Central memory CD8-positive, alpha-beta T cell (primary cell): ENCODE results near the gene NRXN3.

Source experiments
- ATAC-seq: fragments of 150-1000 bp; cut with Tn5 transposase; replicated peaks from 2 replicates; pipeline ENCODE4 v1.10.0; 2022; ENCODE audit warnings: mild to moderate bottlenecking, moderate FRiP score, moderate number of reproducible peaks; ENCODE audit not compliant: poor library complexity, severe bottlenecking; ENCODE audit errors: extremely low read depth
- DNase-seq, 2 donors: peaks; one replicate each; pipeline ENCODE4 v3.0.0; 2021; ENCODE audit warnings: low spot score in 2 of 2
- H3K27ac Mint-ChIP-seq: one replicate; pipeline ENCODE4 v1.8.0; 2022; ENCODE audit warnings: low read depth, mild to moderate bottlenecking, moderate library complexity, mixed read lengths
- H3K27me3 Mint-ChIP-seq: one replicate; pipeline ENCODE4 v1.8.0; 2022; ENCODE audit warnings: mixed read lengths
- H3K36me3 Mint-ChIP-seq: one replicate; pipeline ENCODE4 v1.8.0; 2022; ENCODE audit warnings: mild to moderate bottlenecking, moderate library complexity, mixed read lengths; ENCODE audit not compliant: insufficient read depth
- H3K4me1 Mint-ChIP-seq: one replicate; pipeline ENCODE4 v1.8.0; 2022; ENCODE audit warnings: mixed read lengths
- H3K4me3 Mint-ChIP-seq: one replicate; pipeline ENCODE4 v1.8.0; 2022; ENCODE audit warnings: mild to moderate bottlenecking, moderate library complexity, mixed read lengths
- H3K9me3 Mint-ChIP-seq: one replicate; pipeline ENCODE4 v1.8.0; 2022; ENCODE audit warnings: mixed read lengths

Gene NRXN3

DNA sequence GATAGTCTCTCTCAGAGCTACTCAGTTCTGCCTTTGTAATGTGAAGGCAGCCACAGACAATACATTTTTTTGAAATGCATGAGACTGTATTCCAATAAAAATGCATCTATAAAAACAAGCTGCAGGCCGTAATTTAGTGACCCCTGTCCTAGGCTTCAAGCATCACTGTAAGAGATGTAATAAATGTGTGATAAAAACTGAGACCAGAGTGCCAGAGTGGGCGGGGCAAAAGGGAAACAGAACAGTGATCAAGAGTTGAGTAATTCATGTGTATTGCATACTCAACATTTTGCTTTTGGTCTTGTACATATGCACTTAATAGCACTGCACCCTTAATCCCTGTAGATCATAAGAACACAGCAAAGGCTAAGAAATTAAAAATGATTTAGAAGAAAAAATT lies 1297.7 kb downstream of the NRXN3 start:
- Mint-ChIP-seq H3K4me3 (no peak overlapping the region), H3K27me3 (no peaks in the 10 kb centered on the region), H3K9me3 (peaks cover 10% of the 10 kb centered on the region), H3K36me3 (peaks cover under 1% of the 10 kb centered on the region), H3K4me1 (no peaks in the 10 kb centered on the region), H3K27ac (no peak overlapping the region)
- no peak for DNase-seq
- no peak for ATAC-seq

DNA sequence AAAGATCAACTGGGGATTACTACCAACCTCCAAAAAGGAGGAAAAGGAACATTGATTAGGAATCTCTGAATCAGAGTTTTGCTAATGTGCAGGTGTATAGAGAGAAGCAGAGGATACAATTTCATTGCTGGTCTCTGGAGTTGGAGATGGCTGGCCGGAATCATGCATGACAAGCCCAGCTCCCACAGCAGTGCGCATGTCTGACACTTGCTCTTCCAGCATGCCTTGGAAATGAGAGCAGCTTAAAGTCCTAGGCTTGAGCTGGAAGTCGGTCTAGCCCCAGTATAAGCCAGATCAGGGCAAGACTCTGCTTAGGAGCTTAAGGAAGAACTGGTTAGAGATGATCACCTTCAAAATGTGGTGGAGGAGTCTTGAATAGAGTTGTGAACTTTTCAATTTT lies 1298.3 kb downstream of the NRXN3 start:
- H3K27ac Mint-ChIP-seq: no peak overlapping the region
- DNase-seq (no peak), ATAC-seq (no peak)
- no peak overlapping the region for H3K4me3 Mint-ChIP-seq
- peaks cover 10% of the 10 kb centered on the region for H3K9me3 Mint-ChIP-seq
- no peaks in the 10 kb centered on the region for H3K27me3 Mint-ChIP-seq
- no peaks in the 10 kb centered on the region for H3K4me1 Mint-ChIP-seq
- H3K36me3 Mint-ChIP-seq: no peaks in the 10 kb centered on the region

DNA sequence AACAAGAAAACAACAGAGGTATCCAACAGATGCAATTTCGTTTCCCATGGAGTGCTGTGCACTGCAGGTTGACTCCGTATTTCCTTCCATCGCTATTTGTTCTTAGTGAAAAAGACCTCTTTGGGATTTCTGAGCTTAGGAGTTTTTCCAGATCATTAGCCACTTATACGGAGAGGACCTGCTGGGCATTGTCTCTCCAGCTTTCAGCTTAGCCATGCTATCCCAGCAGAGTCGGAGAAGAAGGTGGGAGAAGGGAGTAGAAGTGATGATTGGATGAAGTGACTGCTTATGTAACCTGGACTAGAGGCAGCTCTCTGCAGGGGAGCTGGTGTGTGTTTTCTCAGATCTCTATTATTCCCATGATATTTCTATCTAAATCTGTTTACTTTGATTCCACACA lies 1303.5 kb downstream of the NRXN3 start:
- Mint-ChIP-seq H3K9me3 (peaks cover 21% of the 10 kb centered on the region), H3K27me3 (no peaks in the 10 kb centered on the region), H3K4me3 (no peak overlapping the region), H3K4me1 (no peaks in the 10 kb centered on the region), H3K36me3 (no peaks in the 10 kb centered on the region), H3K27ac (no peak overlapping the region)
- no peak for ATAC-seq
- DNase-seq: no peak

DNA sequence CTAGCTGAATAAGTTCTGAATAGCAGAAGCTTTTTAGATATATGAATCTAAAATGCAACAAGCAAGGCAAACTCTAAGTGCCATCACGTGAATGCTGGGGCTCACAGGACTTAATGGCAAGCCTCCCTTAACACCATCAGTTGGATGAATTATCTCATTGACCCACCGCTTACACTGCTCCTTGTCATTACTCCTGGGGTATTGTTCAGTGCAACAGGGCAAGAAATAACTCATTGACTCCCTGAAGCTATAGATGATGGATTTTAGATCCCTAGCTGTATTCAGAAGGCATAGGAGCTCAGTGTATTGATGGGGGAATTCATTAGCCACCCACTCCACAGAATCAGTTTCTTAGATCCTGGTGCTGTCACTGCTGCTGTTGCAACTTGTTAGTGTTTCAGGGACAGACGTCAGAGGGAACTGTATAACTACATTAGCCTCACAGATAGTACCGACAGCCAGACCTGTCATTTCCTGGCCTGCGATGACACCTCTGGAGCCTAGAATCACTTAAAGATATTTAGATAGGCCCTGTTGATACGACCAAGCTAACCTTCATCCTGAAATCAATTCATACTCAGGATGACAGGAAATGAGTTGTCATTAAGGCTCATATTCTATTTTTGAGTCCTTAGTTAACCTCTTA lies 1305.8 kb downstream of the NRXN3 start:
- no peaks in the 10 kb centered on the region for H3K36me3 Mint-ChIP-seq
- peaks cover 21% of the 10 kb centered on the region for H3K9me3 Mint-ChIP-seq
- H3K27ac Mint-ChIP-seq: no peak overlapping the region
- no peak overlapping the region for H3K4me3 Mint-ChIP-seq
- ATAC-seq (no peak), DNase-seq (no peak)
- no peaks in the 10 kb centered on the region for H3K4me1 Mint-ChIP-seq
- no peaks in the 10 kb centered on the region for H3K27me3 Mint-ChIP-seq

DNA sequence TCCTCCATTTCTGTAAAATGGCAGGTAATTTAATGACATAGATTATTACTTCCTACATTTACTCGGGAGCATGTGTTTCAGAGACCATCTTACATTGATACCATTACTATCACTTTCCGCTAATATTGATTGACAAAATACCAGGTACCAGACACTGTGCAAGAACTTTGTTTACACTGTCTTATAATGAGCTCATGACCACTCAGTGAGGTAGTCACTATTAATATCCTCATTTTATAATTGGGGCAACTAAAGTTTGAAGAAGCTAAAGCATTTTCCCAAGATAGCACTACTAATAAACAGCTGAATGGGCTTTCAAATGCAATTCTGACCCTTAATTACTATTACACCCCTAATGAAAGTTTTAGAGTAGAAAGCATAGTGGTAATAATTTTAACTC lies 1306.4 kb downstream of the NRXN3 start:
- no peak for DNase-seq
- Mint-ChIP-seq H3K9me3 (peaks cover 25% of the 10 kb centered on the region), H3K27ac (no peak overlapping the region), H3K36me3 (no peaks in the 10 kb centered on the region), H3K4me3 (no peak overlapping the region), H3K4me1 (no peaks in the 10 kb centered on the region), H3K27me3 (no peaks in the 10 kb centered on the region)
- ATAC-seq: no peak

DNA sequence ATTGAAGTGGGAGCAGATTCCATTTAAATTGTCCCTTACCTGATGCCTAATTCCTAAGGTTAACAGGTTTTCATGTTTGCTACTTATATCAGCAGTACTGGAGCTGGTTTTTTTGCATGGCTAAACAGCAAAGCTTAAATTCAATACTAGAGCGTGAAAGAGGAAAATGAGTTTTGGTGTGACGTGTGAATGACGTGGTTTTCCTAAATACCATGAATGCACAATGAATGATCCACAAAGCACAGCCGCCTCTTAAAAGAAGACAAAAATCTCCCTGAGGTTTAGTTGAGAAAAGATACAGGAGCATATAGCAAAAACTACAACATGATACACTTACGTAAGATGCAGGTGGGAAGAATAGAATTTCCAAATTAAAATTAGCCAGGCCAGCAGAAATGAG lies 1310.0 kb downstream of the NRXN3 start:
- ATAC-seq: no peak
- Mint-ChIP-seq H3K4me3 (no peak overlapping the region), H3K36me3 (no peaks in the 10 kb centered on the region), H3K27ac (no peak overlapping the region), H3K27me3 (no peaks in the 10 kb centered on the region), H3K9me3 (peaks cover 25% of the 10 kb centered on the region), H3K4me1 (no peaks in the 10 kb centered on the region)
- DNase-seq: no peak

DNA sequence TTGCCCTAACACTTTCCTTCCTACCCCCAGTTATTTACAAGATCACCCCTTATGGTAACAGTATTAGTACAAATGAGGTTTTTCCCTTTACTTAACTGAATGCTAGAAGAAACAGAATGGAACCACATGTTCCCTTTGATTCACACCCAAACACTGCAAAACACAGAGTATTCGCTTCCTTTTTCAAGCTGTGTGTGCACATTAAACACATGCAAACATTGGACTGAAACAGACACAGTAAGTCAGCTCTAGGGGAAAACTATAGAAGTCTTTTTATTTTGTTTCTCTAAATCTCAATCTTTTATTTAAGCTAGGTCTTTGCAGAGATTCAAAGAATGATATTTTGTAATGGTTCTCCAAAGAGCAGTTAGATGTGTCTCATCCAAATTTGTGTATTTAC lies 1312.7 kb downstream of the NRXN3 start:
- H3K27me3 Mint-ChIP-seq: no peaks in the 10 kb centered on the region
- no peak for DNase-seq
- peaks cover 35% of the 10 kb centered on the region for H3K9me3 Mint-ChIP-seq
- H3K4me3 Mint-ChIP-seq: no peak overlapping the region
- H3K36me3 Mint-ChIP-seq: no peaks in the 10 kb centered on the region
- H3K4me1 Mint-ChIP-seq: no peaks in the 10 kb centered on the region
- no peak for ATAC-seq
- H3K27ac Mint-ChIP-seq: no peak overlapping the region

DNA sequence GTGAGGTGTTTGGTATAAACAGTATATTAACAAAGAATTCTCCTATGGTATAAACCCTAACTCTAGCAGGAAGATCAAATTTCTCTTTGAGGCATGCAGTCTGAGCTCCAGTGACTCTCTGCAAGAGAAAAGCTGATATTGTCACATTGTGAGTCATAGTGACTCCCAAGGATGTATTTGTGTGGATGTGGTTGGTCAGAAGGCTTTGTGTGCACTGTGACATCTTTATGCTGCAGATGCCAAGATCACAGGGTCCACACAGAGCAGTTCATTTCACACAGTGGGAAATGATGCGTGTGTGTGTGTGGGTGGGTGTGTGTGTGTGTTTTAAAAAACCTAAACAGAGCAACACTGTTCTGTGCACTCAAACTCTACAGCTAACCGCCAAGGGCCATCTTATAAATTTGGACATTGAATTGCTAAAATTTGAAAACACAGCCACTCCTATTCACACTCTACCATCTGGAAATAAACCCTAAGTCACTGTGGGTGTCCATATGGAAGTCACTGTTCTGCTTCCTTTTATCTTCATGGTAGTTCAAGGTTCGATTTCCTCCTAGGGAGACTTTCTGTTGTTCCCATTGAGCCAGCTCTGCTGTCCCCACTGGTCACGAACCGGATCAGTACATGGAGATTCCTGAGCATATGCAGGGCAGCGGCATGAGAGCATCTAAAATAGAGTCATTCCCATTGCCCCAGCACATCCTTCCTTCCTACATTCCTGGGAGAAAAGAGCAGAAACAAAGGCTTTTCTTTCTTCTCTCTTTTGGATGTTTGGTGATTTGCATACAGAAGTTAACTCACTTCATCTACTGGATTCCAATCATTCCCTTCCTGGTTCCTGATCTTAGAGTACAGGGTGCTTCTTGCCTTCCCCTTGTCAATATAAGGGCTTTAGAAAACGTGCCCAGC lies 1313.6 kb downstream of the NRXN3 start:
- Mint-ChIP-seq H3K27me3 (no peaks in the 10 kb centered on the region), H3K9me3 (peaks cover 40% of the 10 kb centered on the region), H3K4me1 (no peaks in the 10 kb centered on the region), H3K4me3 (no peak overlapping the region), H3K36me3 (no peaks in the 10 kb centered on the region), H3K27ac (no peak overlapping the region)
- DNase-seq (no peak), ATAC-seq (no peak)

DNA sequence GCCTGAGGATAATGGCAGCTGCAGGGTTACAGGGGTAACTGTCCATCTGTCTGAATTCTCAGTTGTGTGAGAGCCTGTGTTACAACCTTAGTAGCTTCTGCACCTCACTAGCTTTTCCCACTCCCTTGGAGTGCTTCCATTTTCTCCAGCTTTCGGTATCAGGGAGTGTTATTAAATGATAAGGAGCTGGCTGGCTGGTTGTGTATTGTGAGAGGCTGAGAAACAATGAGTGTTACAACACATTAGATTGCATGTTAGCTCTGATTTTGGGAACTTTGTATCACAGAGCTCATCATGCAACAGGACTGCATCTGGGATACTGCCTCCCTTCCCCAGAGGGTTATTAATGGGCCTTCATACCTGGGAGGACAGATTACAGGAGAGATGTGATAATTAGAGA lies 1317.5 kb downstream of the NRXN3 start:
- no peaks in the 10 kb centered on the region for H3K27me3 Mint-ChIP-seq
- H3K4me3 Mint-ChIP-seq: no peak overlapping the region
- no peaks in the 10 kb centered on the region for H3K36me3 Mint-ChIP-seq
- no peak overlapping the region for H3K27ac Mint-ChIP-seq
- ATAC-seq (no peak), DNase-seq (no peak)
- H3K4me1 Mint-ChIP-seq: no peaks in the 10 kb centered on the region
- H3K9me3 Mint-ChIP-seq: peaks cover 36% of the 10 kb centered on the region

DNA sequence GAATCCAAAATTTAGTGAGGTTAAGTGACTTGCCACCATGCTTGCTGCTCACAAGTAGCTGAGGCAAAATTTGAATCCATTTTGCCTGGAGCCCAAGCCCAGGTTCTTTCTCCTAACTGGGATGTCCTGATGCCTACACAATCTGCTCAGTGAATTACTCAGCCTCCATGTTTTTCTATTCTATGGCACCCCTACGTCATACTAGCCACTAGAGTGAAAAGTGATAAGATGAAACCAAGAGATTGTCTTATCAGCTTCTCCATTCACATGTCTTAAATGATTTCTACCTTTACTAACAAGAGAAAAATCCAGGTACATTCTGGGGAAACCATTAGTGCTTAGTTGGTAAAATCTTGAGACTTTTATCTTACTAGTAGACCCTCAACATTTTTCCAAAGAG lies 1321.0 kb downstream of the NRXN3 start:
- no peak for ATAC-seq
- H3K4me3 Mint-ChIP-seq: no peak overlapping the region
- H3K9me3 Mint-ChIP-seq: peaks cover 21% of the 10 kb centered on the region
- no peaks in the 10 kb centered on the region for H3K27me3 Mint-ChIP-seq
- no peak overlapping the region for H3K27ac Mint-ChIP-seq
- H3K4me1 Mint-ChIP-seq: no peaks in the 10 kb centered on the region
- no peaks in the 10 kb centered on the region for H3K36me3 Mint-ChIP-seq
- DNase-seq: no peak

DNA sequence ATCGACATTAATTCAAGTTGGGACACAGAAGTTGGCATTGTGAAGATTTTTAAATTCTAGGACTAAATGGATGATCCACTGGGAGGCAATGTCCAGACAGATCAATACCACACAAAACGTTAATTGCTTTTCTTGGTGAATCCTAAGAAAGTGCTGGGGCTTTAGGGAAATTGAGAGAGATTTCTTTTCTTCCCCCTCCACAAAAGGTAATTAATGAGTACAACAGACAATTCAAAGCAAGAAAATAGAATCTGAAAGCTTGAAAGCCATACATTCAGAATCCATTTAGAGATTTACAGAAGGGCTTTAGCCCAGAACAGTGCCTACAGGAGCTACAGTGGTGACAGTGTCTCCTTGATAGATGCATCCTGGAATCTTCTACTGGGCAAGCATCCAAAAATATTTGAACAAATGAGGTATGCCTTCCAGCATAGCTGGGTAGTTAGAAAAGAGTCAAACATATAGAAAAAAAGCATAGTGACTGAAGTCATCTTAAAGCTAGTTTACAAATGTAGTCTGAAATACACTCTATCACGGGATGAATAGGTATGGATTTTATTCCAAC lies 1323.0 kb downstream of the NRXN3 start:
- H3K4me3 Mint-ChIP-seq: no peak overlapping the region
- H3K27me3 Mint-ChIP-seq: no peaks in the 10 kb centered on the region
- DNase-seq (no peak), ATAC-seq (no peak)
- H3K36me3 Mint-ChIP-seq: no peaks in the 10 kb centered on the region
- H3K27ac Mint-ChIP-seq: no peak overlapping the region
- no peaks in the 10 kb centered on the region for H3K4me1 Mint-ChIP-seq
- H3K9me3 Mint-ChIP-seq: peaks cover 10% of the 10 kb centered on the region

DNA sequence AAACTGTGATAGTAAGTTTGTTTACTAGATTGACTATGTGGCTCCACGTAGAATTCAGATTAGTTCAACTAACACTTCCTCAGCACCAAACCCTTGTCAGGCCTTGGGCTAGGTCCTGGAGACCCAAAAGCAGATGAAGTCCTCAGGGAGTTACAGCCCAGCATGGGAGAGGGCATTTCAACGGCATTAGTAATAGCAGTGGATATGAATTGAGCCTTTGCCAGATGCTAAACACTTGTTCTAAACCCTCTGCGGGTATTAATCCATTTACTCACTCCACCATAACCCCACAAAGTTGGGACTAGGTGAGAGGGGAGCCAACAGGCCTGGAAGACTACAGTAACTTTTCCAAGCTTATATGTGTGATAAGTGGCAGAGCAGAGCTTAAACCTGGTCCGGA lies 1326.5 kb downstream of the NRXN3 start:
- Mint-ChIP-seq H3K9me3 (peaks cover 5% of the 10 kb centered on the region), H3K4me1 (no peaks in the 10 kb centered on the region)

DNA sequence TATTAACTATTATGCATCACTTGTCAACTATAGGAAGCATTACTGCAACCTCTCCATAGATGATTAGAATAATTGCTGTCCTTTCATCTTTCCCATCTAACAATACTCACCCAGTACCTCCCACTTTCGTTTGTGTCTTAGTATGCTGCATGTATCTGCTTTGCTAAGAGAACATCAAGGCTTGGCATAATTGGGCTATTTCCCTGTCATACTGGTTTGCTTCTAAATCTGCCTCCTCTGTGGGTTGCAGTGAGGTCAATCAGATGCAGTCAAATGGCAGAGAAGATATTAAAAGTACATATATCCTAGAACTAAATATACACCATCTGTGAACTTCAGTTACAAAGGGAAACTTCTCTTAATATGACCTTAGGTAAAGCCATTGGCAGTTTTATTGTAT lies 1330.3 kb downstream of the NRXN3 start:
- no peak for ATAC-seq
- H3K4me1 Mint-ChIP-seq: no peaks in the 10 kb centered on the region
- no peaks in the 10 kb centered on the region for H3K36me3 Mint-ChIP-seq
- peaks cover 16% of the 10 kb centered on the region for H3K9me3 Mint-ChIP-seq
- no peak overlapping the region for H3K27ac Mint-ChIP-seq
- no peak for DNase-seq
- H3K4me3 Mint-ChIP-seq: no peak overlapping the region
- no peaks in the 10 kb centered on the region for H3K27me3 Mint-ChIP-seq

More for the DNA sequence above, 1326.5 kb downstream of the NRXN3 start:
- no peaks in the 10 kb centered on the region for H3K36me3 Mint-ChIP-seq
- H3K27me3 Mint-ChIP-seq: no peaks in the 10 kb centered on the region
- ATAC-seq: no peak
- no peak overlapping the region for H3K4me3 Mint-ChIP-seq
- no peak overlapping the region for H3K27ac Mint-ChIP-seq
- no peak for DNase-seq
